Stimulated activated CD8-positive, alpha-beta memory T cell treated with anti-CD3 and anti-CD28 coated beads, Interleukin-12 subunit alpha, Interleukin-12 subunit beta, amount 100 ng/mL, for 24 hours (primary cell): ENCODE data around the gene TRDMT1.

Experiments used
- DNase-seq: peaks from one replicate; pipeline ENCODE4 v3.0.0-alpha.2; 2020; ENCODE audit errors: extremely low read depth

TRDMT1 gene

GRCh38 chr10:17098012-17098411 is 103.5 kb downstream of the TRDMT1 start:
- DNase-seq = no peak
